Smooth muscle cell (in vitro differentiated cells): Measurements from ENCODE around the gene MGST3. TPM values are rescaled to one million over a fixed set of nuclear protein-coding genes. Genes with fewer than 3 reads are reported as not detected.

ENCODE experiments used
- DNase-seq: peaks from one replicate; lab custom pipeline; 2025; ENCODE audit not compliant: unreplicated experiment; lab: John Stamatoyannopoulos, UW
- H2AFZ ChIP-seq: fragments of 200-600 bp; sonication (generic); 2 replicates; pipeline ENCODE4 v1.6.0; 2016; ENCODE audit warnings: antibody characterized with exemption, low read depth, mild to moderate bottlenecking
- H3F3A ChIP-seq: fragments of 200-600 bp; sonication (generic); 2 replicates; pipeline ENCODE4 v1.6.0; 2017; ENCODE audit warnings: antibody characterized with exemption, low read depth
- H3K27ac ChIP-seq: fragments of 200-600 bp; sonication (generic); 2 replicates; pipeline ENCODE4 v1.5.1; 2016; ENCODE audit warnings: low read depth, mild to moderate bottlenecking
- H3K27me3 ChIP-seq: fragments of 200-600 bp; sonication (generic); 2 replicates; pipeline ENCODE4 v1.6.1; 2016; ENCODE audit warnings: low read depth, mild to moderate bottlenecking
- H3K36me3 ChIP-seq: fragments of 200-600 bp; sonication (generic); 2 replicates; pipeline ENCODE4 v1.5.1; 2016; ENCODE audit warnings: low read depth
- H3K4me1 ChIP-seq: fragments of 200-600 bp; sonication (generic); 2 replicates; pipeline ENCODE4 v1.5.1; 2016; ENCODE audit warnings: low read depth
- H3K4me2 ChIP-seq: fragments of 200-600 bp; sonication (generic); 2 replicates; pipeline ENCODE4 v1.6.0; 2016; ENCODE audit warnings: mild to moderate bottlenecking
- H3K4me3 ChIP-seq: fragments of 200-600 bp; sonication (generic); 2 replicates; pipeline ENCODE4 v1.5.1; 2016; ENCODE audit warnings: mild to moderate bottlenecking
- H3K79me2 ChIP-seq: fragments of 200-600 bp; sonication (generic); 2 replicates; pipeline ENCODE4 v1.6.0; 2016; ENCODE audit warnings: low read depth, mild to moderate bottlenecking
- H3K9ac ChIP-seq: fragments of 200-600 bp; sonication (generic); 2 replicates; pipeline ENCODE4 v1.6.0; 2016; ENCODE audit warnings: low read depth
- H3K9me3 ChIP-seq: fragments of 200-600 bp; sonication (generic); replicated peaks from 2 replicates; pipeline ENCODE4 v1.5.1; 2016; ENCODE audit warnings: low read depth
- H4K20me1 ChIP-seq: fragments of 200-600 bp; sonication (generic); 2 replicates; pipeline ENCODE4 v1.6.0; 2016; ENCODE audit warnings: low read depth
- CTCF ChIP-seq: fragments of 200-600 bp; sonication (generic); IDR thresholded peaks from 2 replicates; pipeline ENCODE4 v1.5.1; 2017; ENCODE audit warnings: borderline replicate concordance, mild to moderate bottlenecking, antibody characterized with exemption; ENCODE audit not compliant: insufficient read depth, poor library complexity, severe bottlenecking
- WGBS: methylation state at CpG from one replicate; pipeline ENCODE4 v1.1.7; 2016; ENCODE audit warnings: low lambda C conversion rate; 5-methylcytosine and 5-hydroxymethylcytosine counted together
- polyA plus RNA-seq: library from polyadenylated mRNA; unstranded; fragments of >200 nt; fragmentation: Nextera tagmentation; extraction: Ambion mirVana; gene quantifications from 2 replicates; pipeline ENCODE4 v1.2.1, GENCODE V29; 2016
- total RNA-seq: library from RNA; depleted of rRNA; stranded (reverse); fragments of >200 nt; gene quantifications from 2 replicates; pipeline ENCODE4 v1.2.3, GENCODE V29; 2014

MGST3 gene
- total and polyA plus RNA-seq, 2 experiments from 2014 or later: 155 to 265 TPM

GRCh38 chr1:165703648-165704047, 72.6 kb downstream of the MGST3 start:
- no peak for DNase-seq

More at GRCh38 chr1:165703648-165704047, 72.6 kb downstream of the MGST3 start:
- Histone ChIP-seq H3K36me3 (no peaks in the 10 kb centered on the region), H3K9me3 (no peaks in the 10 kb centered on the region), H3K27ac (no peak overlapping the region), H3K27me3 (peaks cover 35% of the 10 kb centered on the region), H3K4me1 (no peaks in the 10 kb centered on the region), H3K9ac (no peak overlapping the region), H3K4me3 (no peak overlapping the region), H3F3A (no peaks in the 10 kb centered on the region), H3K79me2 (no peaks in the 10 kb centered on the region), H2AFZ (no peak overlapping the region), H3K4me2 (no peak overlapping the region), H4K20me1 (no peaks in the 10 kb centered on the region)
- no peak for TF ChIP-seq CTCF
- whole genome bisulfite sequencing: 69% methylated on average over 2 of the region's 2 CpGs

Other genes with a start within 250 kb of the MGST3 start
- gene RXRG, start 186.1 kb upstream of the MGST3 start, total RNA-seq: not detected in 2 replicates
- 0.13 TPM in 1 of 2 replicates, not detected in the other for gene RXRG, start 186.1 kb upstream of the MGST3 start, polyA plus RNA-seq
- not detected in 2 replicates for gene LRRC52, start 87.2 kb upstream of the MGST3 start, total RNA-seq
- not detected in 2 replicates for gene LRRC52, start 87.2 kb upstream of the MGST3 start, polyA plus RNA-seq
- 27.4 and 76.8 TPM in 2 replicates for gene ALDH9A1, start 67.3 kb downstream of the MGST3 start, total RNA-seq
- gene ALDH9A1, start 67.3 kb downstream of the MGST3 start, polyA plus RNA-seq: 26.3 and 31.5 TPM in 2 replicates
- 146 and 149 TPM in 2 replicates for gene TMCO1, start 137.6 kb downstream of the MGST3 start, total RNA-seq
- 135 TPM in 2 replicates for gene TMCO1, start 137.6 kb downstream of the MGST3 start, polyA plus RNA-seq
- gene UCK2, start 196.4 kb downstream of the MGST3 start, total RNA-seq: 27.5 and 39.5 TPM in 2 replicates
- gene UCK2, start 196.4 kb downstream of the MGST3 start, polyA plus RNA-seq: 32.6 and 37.5 TPM in 2 replicates